Measurements from ENCODE around the gene SLC7A1.

GRCh38 chr13:29524176-29524575 lies 71.3 kb downstream of the SLC7A1 start:
- TF ChIP-seq, protein P1, sequence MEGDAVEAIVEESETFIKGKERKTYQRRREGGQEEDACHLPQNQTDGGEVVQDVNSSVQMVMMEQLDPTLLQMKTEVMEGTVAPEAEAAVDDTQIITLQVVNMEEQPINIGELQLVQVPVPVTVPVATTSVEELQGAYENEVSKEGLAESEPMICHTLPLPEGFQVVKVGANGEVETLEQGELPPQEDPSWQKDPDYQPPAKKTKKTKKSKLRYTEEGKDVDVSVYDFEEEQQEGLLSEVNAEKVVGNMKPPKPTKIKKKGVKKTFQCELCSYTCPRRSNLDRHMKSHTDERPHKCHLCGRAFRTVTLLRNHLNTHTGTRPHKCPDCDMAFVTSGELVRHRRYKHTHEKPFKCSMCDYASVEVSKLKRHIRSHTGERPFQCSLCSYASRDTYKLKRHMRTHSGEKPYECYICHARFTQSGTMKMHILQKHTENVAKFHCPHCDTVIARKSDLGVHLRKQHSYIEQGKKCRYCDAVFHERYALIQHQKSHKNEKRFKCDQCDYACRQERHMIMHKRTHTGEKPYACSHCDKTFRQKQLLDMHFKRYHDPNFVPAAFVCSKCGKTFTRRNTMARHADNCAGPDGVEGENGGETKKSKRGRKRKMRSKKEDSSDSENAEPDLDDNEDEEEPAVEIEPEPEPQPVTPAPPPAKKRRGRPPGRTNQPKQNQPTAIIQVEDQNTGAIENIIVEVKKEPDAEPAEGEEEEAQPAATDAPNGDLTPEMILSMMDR (IDR thresholded peaks at IDR 0.05) = no peak
- TF ChIP-seq POLR2AphosphoS5 (IDR thresholded peaks at IDR 0.05) = no peak
